H1 (cell line): ENCODE measurements around the gene GUCY2C. TPM values are rescaled to one million over a fixed set of nuclear protein-coding genes. Genes with fewer than 3 reads are reported as not detected.

Experiments
- CTCF ChIA-PET: fragments of 300-600 bp; sonication (Branson Sonifier 250); formaldehyde crosslinking; loops from one replicate; lab custom pipeline; 2021; ENCODE audit not compliant: partially characterized antibody; lab: Charles Lee
- POLR2A ChIA-PET: fragments of 300-600 bp; sonication (Branson Sonifier 250); formaldehyde crosslinking; loops from one replicate; lab custom pipeline; 2021; ENCODE audit warnings: inconsistent platforms; ENCODE audit not compliant: partially characterized antibody; lab: Charles Lee
- DNase-seq, 2 experiments: peaks; one replicate each; pipeline versions ENCODE4 v3.0.0 to v3.0.0-alpha.2; 2010 to 2022; ENCODE audit warnings: low spot score in 2 of 2, low read depth in 1 of 2, mixed read lengths in 1 of 2
- FAIRE-seq: peaks from 2 replicates; lab custom pipeline; 2011; peaks lifted over from hg19 to GRCh38; lab: Jason Lieb, UNC
- H2AFZ ChIP-seq: 2 replicates; pipeline ENCODE4 v1.8.1; 2012; ENCODE audit warnings: low read length, inconsistent platforms
- H2AK5ac ChIP-seq: 2 replicates; pipeline ENCODE4 v1.6.1; 2013; ENCODE audit warnings: low read depth, low read length
- H2BK120ac ChIP-seq: replicated peaks from 2 replicates; pipeline ENCODE3; 2013; ENCODE audit warnings: low read depth, low read length, inconsistent platforms
- H2BK12ac ChIP-seq: 2 replicates; pipeline ENCODE4 v1.6.1; 2013; ENCODE audit warnings: low read depth, low read length
- H2BK15ac ChIP-seq: 2 replicates; pipeline ENCODE4 v1.6.1; 2013; ENCODE audit warnings: low read length
- H2BK20ac ChIP-seq: 2 replicates; pipeline ENCODE4 v1.6.1; 2013; ENCODE audit warnings: low read length
- H2BK5ac ChIP-seq: 2 replicates; pipeline ENCODE4 v1.6.1; 2013; ENCODE audit warnings: low read depth, low read length
- H3K14ac ChIP-seq: 2 replicates; pipeline ENCODE4 v1.6.1; 2013; ENCODE audit warnings: inconsistent platforms; ENCODE audit not compliant: insufficient read length
- H3K18ac ChIP-seq: 2 replicates; pipeline ENCODE4 v1.6.1; 2013; ENCODE audit warnings: low read length; ENCODE audit errors: extremely low read depth
- H3K23ac ChIP-seq: 2 replicates; pipeline ENCODE4 v1.6.1; 2013; ENCODE audit warnings: inconsistent platforms; ENCODE audit not compliant: insufficient read length
- H3K23me2 ChIP-seq: 2 replicates; pipeline ENCODE4 v1.6.1; 2013; ENCODE audit warnings: low read depth, low read length
- H3K27ac ChIP-seq: 2 replicates; pipeline ENCODE4 v1.6.1; 2011; ENCODE audit warnings: low read depth, low read length, inconsistent platforms
- H3K27me3 ChIP-seq, 4 experiments: replicated peaks in 1 of 4; 1 replicate in 1 of 4; 2 replicates in 3 of 4; pipeline versions ENCODE4 v1.6.1 to v1.8.1; 2011 to 2013; ENCODE audit warnings: low read length in 3 of 4, mild to moderate bottlenecking in 3 of 4, inconsistent platforms in 2 of 4, mixed read lengths in 2 of 4, moderate library complexity in 1 of 4; ENCODE audit not compliant: control insufficient read depth in 3 of 4, insufficient read depth in 3 of 4; ENCODE audit errors: extremely low read depth in 1 of 4
- H3K36me3 ChIP-seq, 4 experiments: 2 replicates each; pipeline versions ENCODE4 v1.6.1 to v1.8.1; 2011 to 2013; ENCODE audit warnings: mild to moderate bottlenecking in 4 of 4, low read length in 3 of 4, moderate library complexity in 2 of 4, control low read depth in 1 of 4, inconsistent platforms in 1 of 4; ENCODE audit not compliant: insufficient read depth in 4 of 4, control insufficient read depth in 2 of 4
- H3K4ac ChIP-seq: replicated peaks from 2 replicates; pipeline ENCODE3; 2013; ENCODE audit warnings: low read length, low read depth, mixed read lengths, inconsistent platforms; ENCODE audit not compliant: insufficient read length
- H3K4me1 ChIP-seq, 4 experiments: replicated peaks in 1 of 4; 1 replicate in 1 of 4; 2 replicates in 3 of 4; pipeline versions ENCODE4 v1.6.1 to v1.8.1; 2011 to 2013; ENCODE audit warnings: low read length in 3 of 4, inconsistent platforms in 2 of 4, mixed read lengths in 1 of 4; ENCODE audit not compliant: insufficient read depth in 4 of 4, control insufficient read depth in 3 of 4
- H3K4me2 ChIP-seq, 2 experiments: 2 replicates each; pipeline versions ENCODE4 v1.6.1 to v1.8.1; 2011 to 2013; ENCODE audit warnings: low read depth in 2 of 2, low read length in 2 of 2, control low read depth in 1 of 2, inconsistent platforms in 1 of 2, mild to moderate bottlenecking in 1 of 2; ENCODE audit not compliant: insufficient read depth in 1 of 2
- H3K4me3 ChIP-seq, 4 experiments: fragments of 200-600, 300-600 bp in 1 of 4; sonication (generic), shearing (Covaris generic), sonication (Bioruptor Twin) in 1 of 4; 2 replicates each; pipeline versions ENCODE4 v1.5.1 to v1.8.1; 2011 to 2016; ENCODE audit warnings: low read length in 4 of 4, low read depth in 3 of 4, control low read depth in 2 of 4, inconsistent platforms in 2 of 4, mild to moderate bottlenecking in 2 of 4, mixed read lengths in 1 of 4, moderate library complexity in 1 of 4; ENCODE audit not compliant: insufficient read depth in 2 of 4; ENCODE audit errors: extremely low read depth in 1 of 4
- H3K56ac ChIP-seq: replicated peaks from 2 replicates; pipeline ENCODE3; 2013; ENCODE audit warnings: low read depth, mild to moderate bottlenecking, mixed read lengths, low read length, inconsistent platforms; ENCODE audit not compliant: insufficient read length
- H3K79me1 ChIP-seq: 2 replicates; pipeline ENCODE4 v1.6.1; 2013; ENCODE audit warnings: low read depth, low read length, control low read depth
- H3K79me2 ChIP-seq, 2 experiments: 2 replicates each; pipeline versions ENCODE4 v1.6.1 to v1.8.1; 2012 to 2013; ENCODE audit warnings: low read length in 2 of 2, mild to moderate bottlenecking in 2 of 2, inconsistent platforms in 1 of 2; ENCODE audit not compliant: insufficient read depth in 2 of 2, control insufficient read depth in 1 of 2
- H3K9ac ChIP-seq, 4 experiments: replicated peaks in 1 of 4; 1 replicate in 1 of 4; 2 replicates in 3 of 4; pipeline versions ENCODE4 v1.6.1 to v1.8.1; 2011 to 2013; ENCODE audit warnings: low read depth in 3 of 4, low read length in 3 of 4, control low read depth in 2 of 4, mild to moderate bottlenecking in 2 of 4, moderate library complexity in 2 of 4, inconsistent platforms in 1 of 4; ENCODE audit errors: extremely low read depth in 1 of 4
- H3K9me3 ChIP-seq, 2 experiments: 2 replicates each; pipeline versions ENCODE4 v1.6.1 to v1.8.1; 2012 to 2013; ENCODE audit warnings: mild to moderate bottlenecking in 2 of 2, moderate library complexity in 2 of 2, control low read depth in 1 of 2, inconsistent platforms in 1 of 2, low read depth in 1 of 2, low read length in 1 of 2, mixed read lengths in 1 of 2; ENCODE audit not compliant: insufficient read depth in 2 of 2
- H4K20me1 ChIP-seq, 2 experiments: replicated peaks in 1 of 2; 2 replicates each; pipeline versions ENCODE3 to v1.8.1; 2011 to 2013; ENCODE audit warnings: inconsistent platforms in 2 of 2, low read length in 2 of 2, mild to moderate bottlenecking in 1 of 2; ENCODE audit not compliant: insufficient read depth in 2 of 2, control insufficient read depth in 1 of 2
- H4K5ac ChIP-seq: 2 replicates; pipeline ENCODE4 v1.6.1; 2013; ENCODE audit warnings: low read length, low read depth, mixed read lengths, inconsistent platforms; ENCODE audit not compliant: insufficient read length
- H4K8ac ChIP-seq: 2 replicates; pipeline ENCODE4 v1.8.0; 2013; ENCODE audit warnings: mild to moderate bottlenecking, moderate library complexity, low read length, inconsistent platforms; ENCODE audit not compliant: insufficient read depth; ENCODE audit errors: extremely low read depth
- H4K91ac ChIP-seq: replicated peaks from 2 replicates; pipeline ENCODE3; 2013; ENCODE audit warnings: low read length, mixed read lengths, inconsistent platforms; ENCODE audit not compliant: insufficient read length
- CHD1 ChIP-seq: IDR thresholded peaks from 2 replicates; pipeline ENCODE4 v1.6.1; 2012; ENCODE audit warnings: low read depth, low read length, improper control_type of control experiment
- EGR1 ChIP-seq: IDR thresholded peaks from 2 replicates; pipeline ENCODE4 v1.6.1; 2011; ENCODE audit warnings: low read depth, low read length, borderline replicate concordance
- WGBS, 2 experiments: shearing (Covaris generic) in 1 of 2; methylation state at CpG; one replicate each; pipeline versions ENCODE4 v1.1.6 to v1.1.7; 2013 to 2015; ENCODE audit warnings: low lambda C conversion rate in 2 of 2, mixed read lengths in 2 of 2, inconsistent platforms in 1 of 2, low coverage in 1 of 2, missing lambda C conversion rate in 1 of 2; ENCODE audit not compliant: insufficient replicate concordance in 2 of 2, insufficient coverage in 1 of 2, insufficient read length in 1 of 2; ENCODE audit errors: extremely low coverage in 1 of 2, missing lambda C conversion rate in 1 of 2; 5-methylcytosine and 5-hydroxymethylcytosine counted together
- polyA plus RNA-seq, 7 experiments: library from polyadenylated mRNA; depleted of rRNA in 3 of 7; stranded (reverse) in 5 of 7; unstranded in 2 of 7; fragments of >200 nt in 5 of 7; fragments of 200-250 nt in 2 of 7; gene quantifications; 1 replicate in 5 of 7; 2 replicates in 1 of 7; 4 replicates in 1 of 7; pipeline versions ENCODE4 v1.2.1 to v1.2.3, GENCODE V29; 2011 to 2013; ENCODE audit warnings: missing spikeins in 2 of 7, mixed read lengths in 2 of 7
- total RNA-seq: library from RNA; stranded (reverse); fragmentation: NEBNext Ultra II Directional; extraction: Animal tissue kit (Norgen Biotek cat#: 25700); gene quantifications from 2 replicates; pipeline ENCODE4 v1.2.1, GENCODE V29; 2021

Gene GUCY2C
- total and polyA plus RNA-seq, 2 of the 8 experiments (the other 6 are each of a cell fraction or from before 2014, with no cell fraction given), result 1.9 to 3.2 TPM

DNA sequence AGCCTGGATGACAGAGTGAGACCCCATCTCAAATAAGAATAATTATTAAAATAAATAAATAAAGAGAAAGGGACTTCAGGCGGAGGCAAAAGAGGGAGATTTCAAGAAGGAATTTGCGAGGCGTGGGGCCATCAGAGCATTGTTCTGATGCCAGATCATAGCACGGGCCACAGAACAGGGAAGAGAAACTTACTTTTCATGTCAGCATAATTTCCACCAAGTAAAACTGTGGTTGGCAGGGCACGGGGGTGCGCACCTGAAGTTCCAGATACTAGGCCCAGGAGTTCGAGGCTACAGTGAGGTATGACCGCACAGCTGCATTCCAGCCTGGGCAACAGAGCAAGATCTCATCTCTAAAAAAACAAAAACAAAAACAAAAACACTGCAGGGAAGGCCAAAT is 117.8 kb downstream of the GUCY2C start:
- Histone ChIP-seq H3K9ac (no peak overlapping the region), H2BK15ac (no peak overlapping the region), H2BK5ac (no peak overlapping the region), H4K8ac (no peak overlapping the region), H3K18ac (no peak overlapping the region), H3K4me1 (no peaks in the 10 kb centered on the region), H4K91ac (no peak overlapping the region), H2AK5ac (no peak overlapping the region), H3K79me2 (no peaks in the 10 kb centered on the region), H4K5ac (no peak overlapping the region), H3K14ac (no peak overlapping the region), H3K23ac (no peak overlapping the region), H3K27ac (no peak overlapping the region), H2BK12ac (no peak overlapping the region), H3K27me3 (no peaks in the 10 kb centered on the region), H3K4me3 (no peak overlapping the region), H3K79me1 (no peaks in the 10 kb centered on the region), H2BK120ac (no peak overlapping the region), H3K36me3 (no peaks in the 10 kb centered on the region), H2AFZ (no peak overlapping the region), H3K4ac (no peak overlapping the region), H3K56ac (no peak overlapping the region), H4K20me1 (no peaks in the 10 kb centered on the region), H3K9me3 (no peaks in the 10 kb centered on the region), H3K23me2 (no peaks in the 10 kb centered on the region), H2BK20ac (no peak overlapping the region), H3K4me2 (no peak overlapping the region)
- WGBS, 2 experiments, result 88% methylated on average over 8 of the region's 8 CpGs; no CpG with 5 or more reads in 1 of the 2 experiments
- ChIA-PET POLR2A (no interaction called here), CTCF (no interaction called here)
- TF ChIP-seq CHD1 (no peak), EGR1 (no peak)
- FAIRE-seq (no peak), DNase-seq (no peak)
